Thymus (tissue), 11 donors: ENCODE results near the gene APIP. TPM values are rescaled to one million over a fixed set of nuclear protein-coding genes. Genes with fewer than 3 reads are reported as not detected.
A peak's percentile ranks its signal among the peaks of the same experiment; 100 is the strongest.
"Not testable (repeated sequence)": the region's sequence is repeated elsewhere in the genome, so short reads cannot be mapped to it uniquely, and the experiment has no call there.

Source experiments
- DNase-seq, 9 donors: peaks; one replicate each; pipeline ENCODE4 v3.0.0-alpha.2; 2013; ENCODE audit warnings: low spot score in 9 of 9, low read depth in 6 of 9, missing footprints in 1 of 9
- H3K27ac ChIP-seq, 2 donors: one replicate each; pipeline ENCODE4 v1.5.1; 2013; ENCODE audit warnings: control low read depth in 1 of 2, low read depth in 1 of 2, low read length in 1 of 2, mild to moderate bottlenecking in 1 of 2, moderate library complexity in 1 of 2
- H3K27me3 ChIP-seq, 2 donors: one replicate each; pipeline ENCODE4 v1.5.1; 2013; ENCODE audit warnings: low read length in 1 of 2; ENCODE audit not compliant: control insufficient read depth in 2 of 2, insufficient read depth in 1 of 2
- H3K36me3 ChIP-seq, 2 donors: one replicate each; pipeline ENCODE4 v1.5.1; 2013; ENCODE audit warnings: low read length in 1 of 2, mild to moderate bottlenecking in 1 of 2, moderate library complexity in 1 of 2; ENCODE audit not compliant: control insufficient read depth in 2 of 2, insufficient read depth in 2 of 2
- H3K4me1 ChIP-seq, 2 donors: one replicate each; pipeline ENCODE4 v1.5.1; 2013; ENCODE audit warnings: low read length in 2 of 2; ENCODE audit not compliant: control insufficient read depth in 2 of 2, insufficient read depth in 2 of 2
- H3K4me3 ChIP-seq, 2 donors: one replicate each; pipeline ENCODE4 v1.5.1; 2013; ENCODE audit warnings: low read length in 2 of 2, control low read depth in 1 of 2, mild to moderate bottlenecking in 1 of 2
- H3K9me3 ChIP-seq, 2 donors: one replicate each; pipeline ENCODE4 v1.5.1; 2013; ENCODE audit warnings: low read length in 1 of 2, mild to moderate bottlenecking in 1 of 2; ENCODE audit not compliant: control insufficient read depth in 2 of 2, insufficient read depth in 1 of 2
- WGBS: extraction: QIAGEN DNeasy Blood & Tissue Kit; methylation state at CpG from one replicate; pipeline ENCODE4 v1.1.7; 2013; 5-methylcytosine and 5-hydroxymethylcytosine counted together
- polyA plus RNA-seq: library from polyadenylated mRNA; stranded (reverse); fragments of 200-250 nt; gene quantifications from one replicate; pipeline ENCODE4 v1.2.3, GENCODE V29; 2013
- total RNA-seq: library from RNA; stranded (reverse); fragments of 120-200 nt; gene quantifications from one replicate; pipeline ENCODE4 v1.2.4, GENCODE V29; 2013
- donor health status: healthy.

The APIP gene
- total and polyA plus RNA-seq, 2 donors, result 44.3 to 51.8 TPM

DNA sequence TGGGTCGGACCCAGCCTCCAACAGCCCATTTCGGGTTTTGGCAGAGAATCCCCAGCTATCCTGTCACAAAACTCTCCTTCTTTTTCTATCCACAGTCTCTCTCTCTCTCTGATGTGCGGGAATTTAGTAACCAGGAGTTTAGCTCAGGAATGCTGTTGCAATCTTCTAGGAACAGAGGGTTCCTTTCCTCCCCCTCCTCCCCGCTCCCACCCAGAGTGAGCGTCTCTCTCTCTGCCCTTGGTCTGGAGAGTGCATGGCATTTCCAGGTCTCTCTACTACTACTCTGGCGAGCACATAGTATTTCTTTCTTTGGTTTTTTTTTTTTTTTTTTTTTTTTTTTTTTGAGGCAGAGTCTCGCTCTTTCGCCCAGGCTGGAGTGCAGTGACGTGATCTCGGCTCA lies 17.7 kb downstream of the APIP start:
- Histone ChIP-seq H3K27me3 (no peaks in the 10 kb centered on the region), H3K4me3 (no peak overlapping the region), H3K9me3 (peaks cover 23 to 49% of the 10 kb centered on the region in 2 donors), H3K4me1 (no peaks in the 10 kb centered on the region), H3K36me3 (peaks cover 10 to 24% of the 10 kb centered on the region in 2 donors), H3K27ac (no peak overlapping the region)
- DNase-seq, result no peak
- WGBS, result 97% methylated on average over 10 of the region's 10 CpGs

DNA sequence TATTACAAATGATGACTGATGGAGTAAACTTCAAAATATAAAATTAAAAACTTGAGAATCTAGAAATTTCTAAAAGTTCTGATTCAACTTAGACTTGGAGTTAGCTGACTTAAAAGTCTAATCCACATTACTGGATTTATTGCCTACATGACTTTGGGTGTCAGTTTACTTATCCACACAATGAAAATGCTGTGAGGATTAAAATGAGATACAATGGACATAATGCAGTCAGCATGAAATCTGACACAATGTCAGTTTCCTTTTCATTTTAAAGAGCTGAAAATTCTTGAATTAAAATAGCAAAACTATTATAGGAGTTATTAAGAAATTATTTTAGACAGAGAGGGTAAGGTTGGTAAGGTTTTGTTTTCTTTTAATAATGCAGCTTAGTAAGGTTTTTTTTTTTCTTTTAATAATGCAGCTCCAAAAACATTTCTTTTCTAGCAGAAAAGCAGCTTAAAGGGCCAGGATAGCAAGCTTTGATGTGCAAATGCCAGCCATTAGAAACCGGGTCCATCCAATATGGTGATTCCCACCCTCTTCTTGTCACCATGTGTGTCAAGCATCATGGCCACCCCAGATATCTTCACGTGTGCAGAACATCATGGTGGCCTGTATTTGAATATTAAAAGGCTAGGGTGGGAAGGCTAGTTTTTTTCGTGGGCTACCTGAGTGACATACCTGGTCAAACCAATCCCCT lies 18.9 kb downstream of the APIP start:
- no peaks in the 10 kb centered on the region for H3K4me1 ChIP-seq
- H3K36me3 ChIP-seq, result peaks cover 7 to 16% of the 10 kb centered on the region in 2 donors
- WGBS, result 98% methylated on average over 3 of the region's 3 CpGs
- no peak overlapping the region for H3K4me3 ChIP-seq
- H3K27me3 ChIP-seq, result no peaks in the 10 kb centered on the region
- no peak overlapping the region for H3K27ac ChIP-seq
- H3K9me3 ChIP-seq, result peaks cover 23 to 44% of the 10 kb centered on the region in 2 donors
- no peak for DNase-seq

DNA sequence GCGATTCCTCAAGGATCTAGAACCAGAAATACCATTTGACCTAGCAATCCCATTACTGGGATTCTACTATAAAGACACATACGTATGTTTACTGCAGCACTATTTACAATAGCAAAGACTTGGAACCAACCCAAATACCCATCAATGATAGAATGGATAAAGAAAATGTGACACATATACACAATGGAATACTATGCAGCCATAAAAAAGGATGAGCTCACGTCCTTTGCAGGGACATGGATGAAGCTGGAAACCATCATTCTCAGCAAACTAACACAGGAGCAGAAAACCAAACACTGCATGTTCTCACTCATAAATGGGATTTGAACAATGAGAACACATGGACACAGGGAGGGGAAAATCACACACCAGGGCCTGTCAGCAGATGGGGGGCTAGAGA lies 20.0 kb downstream of the APIP start:
- peaks cover 18 to 34% of the 10 kb centered on the region in 2 donors for H3K9me3 ChIP-seq
- not testable (repeated sequence) for H3K27me3 ChIP-seq, DNase-seq, H3K4me1 ChIP-seq, H3K27ac ChIP-seq, H3K4me3 ChIP-seq
- 95% methylated on average over 3 of the region's 3 CpGs for WGBS
- peaks cover 7 to 13% of the 10 kb centered on the region in 2 donors for H3K36me3 ChIP-seq

DNA sequence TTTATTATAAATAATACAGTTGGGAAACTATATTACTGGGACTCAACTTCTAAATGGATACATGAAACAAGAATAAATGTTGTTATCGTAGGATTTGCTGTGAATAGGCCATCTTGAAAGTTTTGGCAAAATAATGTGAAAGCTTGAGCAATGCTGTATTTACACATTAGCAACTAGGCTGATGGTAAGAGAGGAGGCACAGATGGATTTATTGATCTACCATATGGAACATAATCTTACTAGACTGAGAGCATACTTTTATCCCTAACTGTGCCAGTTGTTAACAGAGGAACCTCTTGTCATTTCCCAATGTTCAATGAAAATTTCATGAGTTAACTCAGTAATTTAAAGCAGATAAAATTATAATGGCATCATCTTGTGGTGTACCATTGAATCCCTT lies 22.8 kb downstream of the APIP start:
- H3K27ac ChIP-seq, result no peak overlapping the region
- H3K36me3 ChIP-seq, result peaks cover 0 to 9% of the 10 kb centered on the region in 2 donors
- WGBS, result 96% methylated on average over 1 of the region's 1 CpG
- H3K9me3 ChIP-seq, result peaks cover 3 to 10% of the 10 kb centered on the region in 2 donors
- no peak for DNase-seq
- H3K4me1 ChIP-seq, result no peaks in the 10 kb centered on the region
- no peak overlapping the region for H3K4me3 ChIP-seq
- H3K27me3 ChIP-seq, result no peaks in the 10 kb centered on the region

DNA sequence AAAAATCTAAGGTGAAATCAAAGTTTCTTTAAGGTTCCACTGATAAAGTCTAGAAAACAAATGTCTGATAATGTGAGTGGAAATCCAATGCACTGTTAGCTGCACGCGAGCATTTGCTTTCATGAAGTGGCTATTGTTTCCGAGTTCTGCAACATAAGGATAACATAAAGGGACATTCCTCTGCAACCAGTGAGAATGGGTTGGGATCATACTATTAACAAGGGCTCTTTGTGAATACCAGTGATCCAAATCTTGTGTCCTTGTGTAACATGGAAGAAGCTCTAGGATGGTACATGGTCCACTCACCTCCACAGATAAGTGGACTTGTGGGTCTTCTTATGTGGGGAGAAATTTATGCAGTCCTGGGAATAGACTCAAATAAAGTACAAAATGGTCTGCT lies 24.6 kb downstream of the APIP start:
- WGBS, result 96% methylated on average over 3 of the region's 3 CpGs
- H3K27ac ChIP-seq, result no peak overlapping the region
- no peaks in the 10 kb centered on the region for H3K9me3 ChIP-seq
- H3K4me3 ChIP-seq, result no peak overlapping the region
- H3K4me1 ChIP-seq, result no peaks in the 10 kb centered on the region
- H3K36me3 ChIP-seq, result peaks cover 4 to 15% of the 10 kb centered on the region in 2 donors
- DNase-seq, result no peak
- no peaks in the 10 kb centered on the region for H3K27me3 ChIP-seq

DNA sequence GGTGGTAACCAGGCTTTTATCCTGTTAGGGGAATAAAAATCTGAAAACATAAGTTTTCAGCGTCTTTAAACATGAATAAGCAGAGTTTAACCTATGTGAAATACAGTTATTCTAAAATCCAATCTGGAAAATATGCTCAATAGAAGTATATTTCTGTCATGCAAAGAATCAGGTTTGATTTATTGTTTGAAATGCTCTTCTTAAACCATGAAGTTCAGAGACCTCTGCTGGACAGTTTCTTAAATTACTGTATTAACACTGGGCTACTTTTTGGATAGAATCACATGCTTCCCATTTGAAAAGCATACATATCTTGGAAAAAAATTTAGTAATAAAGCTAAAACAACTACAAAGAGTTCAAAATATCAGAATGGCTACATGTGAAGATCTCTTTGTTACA lies 25.4 kb downstream of the APIP start:
- 96% methylated on average over 1 of the region's 1 CpG for WGBS
- no peaks in the 10 kb centered on the region for H3K4me1 ChIP-seq
- H3K27me3 ChIP-seq, result no peaks in the 10 kb centered on the region
- H3K4me3 ChIP-seq, result no peak overlapping the region
- peak in 2 of 9 donors; percentile 2 to 46 for DNase-seq
- no peaks in the 10 kb centered on the region for H3K9me3 ChIP-seq
- H3K27ac ChIP-seq, result no peak overlapping the region
- peaks cover 7 to 16% of the 10 kb centered on the region in 2 donors for H3K36me3 ChIP-seq

DNA sequence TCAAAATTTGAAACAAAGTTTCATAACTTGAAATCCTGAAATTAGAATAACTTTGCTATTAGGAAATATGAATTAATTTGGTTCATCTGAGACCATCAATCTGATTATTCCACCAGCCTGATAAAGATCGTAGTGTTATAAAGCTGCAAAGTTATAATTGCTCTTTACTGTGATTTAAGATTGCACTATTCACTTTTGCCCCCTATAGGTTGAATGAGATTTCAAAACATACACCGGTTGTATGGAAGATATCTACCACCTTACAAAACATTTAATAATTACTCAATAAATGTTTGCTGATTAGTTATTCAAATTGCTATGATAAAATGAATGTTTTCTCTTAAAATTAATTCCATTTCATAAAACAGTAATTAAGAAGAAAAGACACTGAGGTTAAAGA lies 26.1 kb downstream of the APIP start:
- peaks cover 7 to 19% of the 10 kb centered on the region in 2 donors for H3K36me3 ChIP-seq

DNA sequence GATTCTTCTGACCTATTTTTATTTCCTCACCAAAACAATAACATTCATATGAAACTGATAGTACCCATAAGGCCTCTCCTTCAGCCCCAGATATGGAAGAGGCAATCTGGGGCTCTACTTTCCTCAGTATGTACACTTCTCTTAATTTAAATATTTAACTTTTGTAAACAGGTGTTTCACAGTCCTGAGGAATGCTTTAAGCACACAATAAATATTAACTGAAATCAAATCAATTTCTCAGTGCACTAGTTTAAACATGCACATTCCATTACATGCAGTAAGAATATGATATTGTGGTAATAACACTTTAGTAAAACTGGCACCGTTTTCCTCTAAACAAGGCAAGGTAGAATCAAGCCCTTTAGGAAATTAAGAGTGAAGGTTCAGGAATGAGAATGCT lies 28.9 kb downstream of the APIP start:
- H3K4me1 ChIP-seq, result no peaks in the 10 kb centered on the region
- WGBS, result 94% methylated on average over 1 of the region's 1 CpG
- H3K36me3 ChIP-seq, result peaks cover 7 to 21% of the 10 kb centered on the region in 2 donors
- no peak overlapping the region for H3K27ac ChIP-seq
- no peaks in the 10 kb centered on the region for H3K27me3 ChIP-seq
- no peak for DNase-seq
- H3K9me3 ChIP-seq, result no peaks in the 10 kb centered on the region
- no peak overlapping the region for H3K4me3 ChIP-seq

More for the DNA sequence above, 26.1 kb downstream of the APIP start:
- Histone ChIP-seq H3K4me1 (no peaks in the 10 kb centered on the region), H3K4me3 (no peak overlapping the region), H3K27me3 (no peaks in the 10 kb centered on the region), H3K9me3 (no peaks in the 10 kb centered on the region), H3K27ac (no peak overlapping the region)
- 67% methylated on average over 2 of the region's 2 CpGs for WGBS
- DNase-seq, result no peak

DNA sequence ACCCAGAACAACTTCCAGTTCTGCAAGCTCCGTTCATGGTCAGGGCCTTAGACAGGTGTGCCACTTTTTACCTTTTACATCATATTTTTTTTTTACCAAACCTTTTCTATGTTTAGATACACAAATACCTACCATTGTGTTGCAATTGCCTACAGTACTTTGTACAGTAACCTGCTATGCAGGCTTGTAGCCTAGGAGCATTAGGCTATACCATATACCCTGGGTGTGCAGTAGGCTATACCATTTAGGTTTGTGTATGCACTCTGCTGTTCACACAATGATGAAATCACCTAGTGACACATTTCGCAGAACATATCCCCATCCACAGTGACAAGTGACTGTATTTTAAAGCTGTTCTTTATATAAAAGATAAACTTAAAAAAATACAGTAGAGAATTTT lies 29.6 kb downstream of the APIP start:
- DNase-seq, result no peak
- Histone ChIP-seq H3K9me3 (no peaks in the 10 kb centered on the region), H3K4me3 (no peak overlapping the region), H3K27ac (no peak overlapping the region), H3K27me3 (no peaks in the 10 kb centered on the region), H3K4me1 (no peaks in the 10 kb centered on the region), H3K36me3 (peaks cover 7 to 25% of the 10 kb centered on the region in 2 donors)
- 98% methylated on average over 2 of the region's 2 CpGs for WGBS
